ENCODE measurements around the gene ZNF205.

The ZNF205 gene

GRCh38 chr16:3096362-3096761 lies 16.0 kb upstream of the ZNF205 start:
- no peak overlapping the region for H2BK5ac ChIP-seq (ENCODE audit: low read depth, low read length, poor library complexity)
- H3K36me3 ChIP-seq (ENCODE audit: control insufficient read depth in 1 of 2, insufficient read depth in 2 of 2, low read length in 2 of 2) = no peaks in the 10 kb centered on the region
- H4K91ac ChIP-seq (ENCODE audit: low read depth, low read length) = no peak overlapping the region
- H3K4ac ChIP-seq (ENCODE audit: low read depth, low read length) = no peak overlapping the region
- H3K9me3 ChIP-seq (ENCODE audit: insufficient read depth, low read depth, low read length) = peaks cover 2% of the 10 kb centered on the region
- peaks cover 9 to 13% of the 10 kb centered on the region in 2 experiments for H3K4me1 ChIP-seq (ENCODE audit: control insufficient read depth in 1 of 2, insufficient read depth in 2 of 2, low read length in 2 of 2)
- no peak for DNase-seq
- H4K12ac ChIP-seq (ENCODE audit: low read depth, low read length) = no peak overlapping the region
- H2AK5ac ChIP-seq (ENCODE audit: low read length) = no peak overlapping the region
- no peak overlapping the region for H3K18ac ChIP-seq (ENCODE audit: low read length)
- no peak overlapping the region for H2BK12ac ChIP-seq (ENCODE audit: low read length)
- no peak overlapping the region for H3K14ac ChIP-seq (ENCODE audit: low read length)
- H2BK120ac ChIP-seq (ENCODE audit: insufficient read depth, low read length, poor library complexity) = no peak overlapping the region
- H3K79me1 ChIP-seq (ENCODE audit: low read length) = peaks cover 8% of the 10 kb centered on the region
- no peak overlapping the region for H3K4me2 ChIP-seq (ENCODE audit: low read length)
- WGBS (ENCODE audit: extremely low coverage, insufficient coverage, insufficient read length) = no CpG with 5 or more reads among the region's 6 CpGs
- no peaks in the 10 kb centered on the region for H3K27me3 ChIP-seq (ENCODE audit: insufficient read depth, low read length)
- no peak overlapping the region for H4K8ac ChIP-seq (ENCODE audit: low read depth, low read length)
- H3K23ac ChIP-seq (ENCODE audit: low read length) = no peak overlapping the region
- no peak overlapping the region for H2AFZ ChIP-seq (ENCODE audit: insufficient read depth, low read length, poor library complexity)
- no peak overlapping the region for H3K4me3 ChIP-seq (ENCODE audit: low read depth, low read length)
- no peak overlapping the region for H3K9ac ChIP-seq (ENCODE audit: low read length)
- no peaks in the 10 kb centered on the region for H3K79me2 ChIP-seq (ENCODE audit: control insufficient read depth, insufficient read depth, low read length, poor library complexity)
- H3K27ac ChIP-seq (ENCODE audit: low read depth, low read length) = no peak overlapping the region

GRCh38 chr16:3097266-3097665 lies 15.1 kb upstream of the ZNF205 start:
- Histone ChIP-seq H3K27me3 (ENCODE audit: insufficient read depth, low read length) (no peaks in the 10 kb centered on the region), H2BK12ac (ENCODE audit: low read length) (no peak overlapping the region), H3K4me3 (ENCODE audit: low read depth, low read length) (no peak overlapping the region), H3K9ac (ENCODE audit: low read length) (no peak overlapping the region), H3K36me3 (ENCODE audit: control insufficient read depth in 1 of 2, insufficient read depth in 2 of 2, low read length in 2 of 2) (no peaks in the 10 kb centered on the region), H3K4ac (ENCODE audit: low read depth, low read length) (no peak overlapping the region), H4K91ac (ENCODE audit: low read depth, low read length) (no peak overlapping the region), H3K4me1 (ENCODE audit: control insufficient read depth in 1 of 2, insufficient read depth in 2 of 2, low read length in 2 of 2) (peaks cover 9 to 13% of the 10 kb centered on the region in 2 experiments), H3K14ac (ENCODE audit: low read length) (no peak overlapping the region), H3K23ac (ENCODE audit: low read length) (no peak overlapping the region), H3K27ac (ENCODE audit: low read depth, low read length) (no peak overlapping the region), H4K8ac (ENCODE audit: low read depth, low read length) (no peak overlapping the region), H2BK120ac (ENCODE audit: insufficient read depth, low read length, poor library complexity) (no peak overlapping the region), H4K12ac (ENCODE audit: low read depth, low read length) (no peak overlapping the region), H3K79me2 (ENCODE audit: control insufficient read depth, insufficient read depth, low read length, poor library complexity) (no peaks in the 10 kb centered on the region), H2BK5ac (ENCODE audit: low read depth, low read length, poor library complexity) (no peak overlapping the region), H2AK5ac (ENCODE audit: low read length) (no peak overlapping the region), H3K79me1 (ENCODE audit: low read length) (peaks cover 8% of the 10 kb centered on the region), H3K9me3 (ENCODE audit: insufficient read depth, low read depth, low read length) (peaks cover 2% of the 10 kb centered on the region), H3K4me2 (ENCODE audit: low read length) (no peak overlapping the region), H2AFZ (ENCODE audit: insufficient read depth, low read length, poor library complexity) (no peak overlapping the region), H3K18ac (ENCODE audit: low read length) (no peak overlapping the region)
- no peak for DNase-seq
- no CpG with 5 or more reads among the region's 8 CpGs for WGBS (ENCODE audit: extremely low coverage, insufficient coverage, insufficient read length)

GRCh38 chr16:3098459-3099394 lies 13.7 kb upstream of the ZNF205 start, which contains the start of gene ZSCAN10:
ZSCAN10 (minus strand) TSS chr16:3099294; CDS start chr16:3092937, 6,357 bp downstream.
- Histone ChIP-seq H3K23ac (ENCODE audit: low read length) (no peak within 1 kb of the TSS), H4K8ac (ENCODE audit: low read depth, low read length) (peak within 1 kb of the TSS; percentile 81), H3K79me2 (ENCODE audit: control insufficient read depth, insufficient read depth, low read length, poor library complexity) (no peaks in the 10 kb centered on the region), H3K9ac (ENCODE audit: low read length) (no peak within 1 kb of the TSS), H3K79me1 (ENCODE audit: low read length) (peaks cover 8% of the 10 kb centered on the region), H4K91ac (ENCODE audit: low read depth, low read length) (peak within 1 kb of the TSS; percentile 45), H2BK120ac (ENCODE audit: insufficient read depth, low read length, poor library complexity) (no peak within 1 kb of the TSS), H3K14ac (ENCODE audit: low read length) (peak within 1 kb of the TSS; percentile 33), H3K4me2 (ENCODE audit: low read length) (peak within 1 kb of the TSS; percentile 53), H3K4me3 (ENCODE audit: low read depth, low read length) (no peak within 1 kb of the TSS), H3K4ac (ENCODE audit: low read depth, low read length) (no peak within 1 kb of the TSS), H2AFZ (ENCODE audit: insufficient read depth, low read length, poor library complexity) (peak within 1 kb of the TSS; percentile 82), H3K4me1 (ENCODE audit: control insufficient read depth in 1 of 2, insufficient read depth in 2 of 2, low read length in 2 of 2) (peaks cover 9 to 13% of the 10 kb centered on the region in 2 experiments), H2BK5ac (ENCODE audit: low read depth, low read length, poor library complexity) (no peak within 1 kb of the TSS), H3K27me3 (ENCODE audit: insufficient read depth, low read length) (no peaks in the 10 kb centered on the region), H3K36me3 (ENCODE audit: control insufficient read depth in 1 of 2, insufficient read depth in 2 of 2, low read length in 2 of 2) (no peaks in the 10 kb centered on the region), H2BK12ac (ENCODE audit: low read length) (no peak within 1 kb of the TSS), H3K27ac (ENCODE audit: low read depth, low read length) (no peak within 1 kb of the TSS), H2AK5ac (ENCODE audit: low read length) (no peak within 1 kb of the TSS), H3K18ac (ENCODE audit: low read length) (peak within 1 kb of the TSS; percentile 34), H4K12ac (ENCODE audit: low read depth, low read length) (peak within 1 kb of the TSS; percentile 39), H3K9me3 (ENCODE audit: insufficient read depth, low read depth, low read length) (peaks cover 2% of the 10 kb centered on the region)
- no peak for DNase-seq
- WGBS (ENCODE audit: extremely low coverage, insufficient coverage, insufficient read length) = no CpG with 5 or more reads among the region's 21 CpGs

GRCh38 chr16:3099395-3099731 lies 13.0 kb upstream of the ZNF205 start:
- Histone ChIP-seq H3K4me1 (ENCODE audit: control insufficient read depth in 1 of 2, insufficient read depth in 2 of 2, low read length in 2 of 2) (peaks cover 9 to 13% of the 10 kb centered on the region in 2 experiments), H3K27ac (ENCODE audit: low read depth, low read length) (no peak overlapping the region), H3K4ac (ENCODE audit: low read depth, low read length) (no peak overlapping the region), H2AK5ac (ENCODE audit: low read length) (no peak overlapping the region), H4K91ac (ENCODE audit: low read depth, low read length) (no peak overlapping the region), H3K23ac (ENCODE audit: low read length) (no peak overlapping the region), H3K14ac (ENCODE audit: low read length) (no peak overlapping the region), H3K9me3 (ENCODE audit: insufficient read depth, low read depth, low read length) (peaks cover 2% of the 10 kb centered on the region), H2AFZ (ENCODE audit: insufficient read depth, low read length, poor library complexity) (no peak overlapping the region), H4K8ac (ENCODE audit: low read depth, low read length) (no peak overlapping the region), H2BK120ac (ENCODE audit: insufficient read depth, low read length, poor library complexity) (no peak overlapping the region), H2BK12ac (ENCODE audit: low read length) (no peak overlapping the region), H3K4me2 (ENCODE audit: low read length) (peak overlapping the region; percentile 53), H3K36me3 (ENCODE audit: control insufficient read depth in 1 of 2, insufficient read depth in 2 of 2, low read length in 2 of 2) (no peaks in the 10 kb centered on the region), H3K79me2 (ENCODE audit: control insufficient read depth, insufficient read depth, low read length, poor library complexity) (no peaks in the 10 kb centered on the region), H3K79me1 (ENCODE audit: low read length) (peaks cover 8% of the 10 kb centered on the region), H4K12ac (ENCODE audit: low read depth, low read length) (no peak overlapping the region), H3K9ac (ENCODE audit: low read length) (no peak overlapping the region), H2BK5ac (ENCODE audit: low read depth, low read length, poor library complexity) (no peak overlapping the region), H3K4me3 (ENCODE audit: low read depth, low read length) (no peak overlapping the region), H3K18ac (ENCODE audit: low read length) (no peak overlapping the region), H3K27me3 (ENCODE audit: insufficient read depth, low read length) (no peaks in the 10 kb centered on the region)
- DNase-seq = no peak
- no CpG with 5 or more reads among the region's 5 CpGs for WGBS (ENCODE audit: extremely low coverage, insufficient coverage, insufficient read length)
